Stimulated activated CD4-positive, alpha-beta T cell treated with anti-CD3 and anti-CD28 coated beads, Interleukin-4, amount 100 ng/mL, for 48 hours (primary cell): ENCODE results near the gene SNX19.
"Not testable (repeated sequence)": the region's sequence is repeated elsewhere in the genome, so short reads cannot be mapped to it uniquely, and the experiment has no call there.

Source experiments
- DNase-seq, 2 donors: peaks; one replicate each; pipeline ENCODE4 v3.0.0-alpha.2; 2020; ENCODE audit warnings: low read depth in 2 of 2

Gene SNX19

DNA sequence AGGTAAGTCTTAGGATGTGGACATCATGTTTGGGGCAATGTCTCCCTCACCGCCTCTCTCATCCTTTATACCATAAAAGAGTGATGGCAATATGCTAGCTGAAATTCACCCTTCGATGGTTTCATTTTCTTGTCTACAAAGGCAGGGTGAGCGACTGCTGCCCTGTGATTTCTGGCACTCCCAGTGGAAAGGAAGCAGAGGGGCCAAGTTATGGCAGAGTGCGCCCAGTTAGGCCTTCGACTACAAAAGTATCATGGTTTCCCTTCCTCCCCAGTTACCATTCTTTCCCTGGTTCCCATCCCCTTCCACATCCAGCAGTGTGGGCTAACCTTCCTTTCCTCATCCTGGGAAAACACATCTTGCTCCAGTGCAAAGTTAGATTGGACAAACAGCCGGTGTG, 43.8 kb downstream of the SNX19 start:
- no peak for DNase-seq

DNA sequence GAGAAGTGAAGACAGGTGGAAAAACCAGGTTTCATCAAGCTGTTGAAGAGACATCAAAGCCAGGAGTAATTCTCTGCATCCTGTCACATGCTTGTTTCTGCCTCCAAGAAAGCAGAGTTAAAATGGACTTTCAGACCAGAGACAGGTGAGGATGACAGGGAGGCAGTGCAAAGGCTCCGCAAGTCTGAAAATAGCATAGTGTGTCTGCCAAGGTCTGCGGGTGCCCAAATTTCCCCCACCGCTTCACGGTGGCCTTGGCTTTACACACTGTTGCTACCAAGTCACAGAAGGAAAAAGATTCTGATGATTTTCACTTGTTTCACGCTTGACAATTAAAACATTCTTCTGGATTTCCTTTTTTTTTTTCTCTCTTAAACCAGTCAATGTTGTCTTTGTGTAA, 44.2 kb downstream of the SNX19 start:
- no peak for DNase-seq

- DNase-seq, result no peak
Observed at GRCh38 chr11:130871616-130872015, 44.7 kb downstream of the SNX19 start.

- no peak for DNase-seq
Observed at GRCh38 chr11:130868721-130869390, 47.4 kb downstream of the SNX19 start.

GRCh38 chr11:130868086-130868710, 48.1 kb downstream of the SNX19 start:
- no peak for DNase-seq

DNA sequence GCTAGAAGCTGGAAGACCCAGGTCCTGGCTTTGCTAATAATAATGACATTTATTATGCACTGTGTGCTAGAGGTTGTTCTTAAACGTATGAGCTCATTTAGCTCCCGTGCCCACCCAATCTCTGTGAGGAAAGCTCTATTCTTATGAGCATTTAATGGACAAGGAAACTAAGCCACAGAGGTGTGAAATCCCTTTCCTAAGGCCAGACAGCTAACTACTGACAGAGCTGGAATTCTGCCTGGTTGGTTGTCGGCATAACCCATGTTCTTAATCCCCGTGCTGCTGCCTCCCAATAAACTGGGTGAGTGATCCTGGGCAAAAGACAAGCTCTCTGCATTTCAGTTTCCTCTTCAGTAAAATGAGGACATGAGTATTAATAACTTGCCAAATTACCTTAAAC, 49.4 kb downstream of the SNX19 start:
- DNase-seq, result no peak

DNA sequence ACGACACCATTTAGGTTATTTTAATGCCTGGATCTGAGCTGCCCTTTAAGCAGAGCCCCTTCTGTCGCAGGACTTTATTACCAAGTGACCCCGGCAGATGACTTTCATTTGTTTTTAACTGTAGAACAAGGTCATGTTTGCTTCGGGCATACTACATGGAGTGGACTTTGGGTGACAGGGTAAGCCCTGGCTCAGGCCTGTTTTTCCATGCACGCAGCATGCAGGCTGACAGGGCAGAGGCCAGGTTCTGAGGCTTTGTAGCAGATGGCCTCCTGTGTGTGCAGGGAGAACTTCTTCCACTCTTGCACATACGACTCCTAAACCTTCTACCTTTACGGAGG, 50.5 kb downstream of the SNX19 start:
- DNase-seq, result no peak

GRCh38 chr11:130865091-130865773, 51.0 kb downstream of the SNX19 start:
- DNase-seq, result no peak

DNA sequence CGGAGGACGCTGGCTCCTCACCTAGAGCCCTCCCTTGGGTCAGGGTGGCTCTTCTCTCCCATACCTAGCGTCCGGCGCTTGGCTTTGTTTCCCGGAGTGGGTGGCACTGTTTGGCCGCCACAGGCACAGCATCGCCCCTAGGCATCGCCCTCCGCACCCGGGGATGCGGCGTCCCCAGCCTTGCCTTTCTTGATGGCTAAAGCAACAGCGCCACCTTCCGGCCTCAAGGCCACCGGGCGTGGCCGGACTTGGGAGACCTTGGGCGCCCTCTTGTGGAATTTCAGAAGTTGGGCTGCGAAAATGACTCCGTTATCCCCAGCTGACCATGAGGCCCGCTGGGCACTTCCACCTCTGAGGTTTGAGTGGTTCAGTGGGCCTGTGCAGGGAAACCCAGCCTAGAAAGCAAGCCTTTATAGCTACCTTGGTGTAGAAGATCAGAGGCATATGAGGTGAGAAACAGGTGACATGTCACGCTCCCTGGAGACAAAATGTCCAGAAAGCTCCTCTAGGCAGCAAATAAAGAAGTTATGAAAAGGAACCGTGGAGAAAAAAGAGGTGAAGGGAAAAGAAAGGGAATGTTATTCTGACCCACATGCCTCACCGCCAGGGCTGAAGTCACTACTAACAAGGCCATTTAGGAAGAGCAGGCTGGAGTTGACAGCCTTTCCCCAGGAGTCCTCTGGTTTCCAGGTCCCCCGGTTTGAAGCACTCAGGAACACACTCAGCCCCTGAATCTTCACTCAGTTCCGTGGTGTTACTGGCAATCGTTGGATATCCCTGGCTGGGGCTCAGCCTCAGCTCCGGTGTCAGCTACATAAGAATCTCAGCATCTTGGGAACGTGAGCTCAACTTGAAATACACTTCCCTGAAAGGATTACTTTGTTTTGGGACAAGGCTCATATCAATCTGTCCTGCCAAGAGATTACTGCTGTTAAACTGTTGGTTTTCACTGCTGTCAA, 54.1 kb downstream of the SNX19 start:
- peak; percentile 82 to 87 for DNase-seq

- DNase-seq, result no peak
Observed at GRCh38 chr11:130861283-130861682, 55.0 kb downstream of the SNX19 start.

- no peak for DNase-seq
Observed at GRCh38 chr11:130859886-130860285, 56.4 kb downstream of the SNX19 start.

- no peak for DNase-seq
Observed at GRCh38 chr11:130858215-130858614, 58.1 kb downstream of the SNX19 start.

- not testable (repeated sequence) for DNase-seq
Observed at GRCh38 chr11:130855707-130856106, 60.6 kb downstream of the SNX19 start.

DNA sequence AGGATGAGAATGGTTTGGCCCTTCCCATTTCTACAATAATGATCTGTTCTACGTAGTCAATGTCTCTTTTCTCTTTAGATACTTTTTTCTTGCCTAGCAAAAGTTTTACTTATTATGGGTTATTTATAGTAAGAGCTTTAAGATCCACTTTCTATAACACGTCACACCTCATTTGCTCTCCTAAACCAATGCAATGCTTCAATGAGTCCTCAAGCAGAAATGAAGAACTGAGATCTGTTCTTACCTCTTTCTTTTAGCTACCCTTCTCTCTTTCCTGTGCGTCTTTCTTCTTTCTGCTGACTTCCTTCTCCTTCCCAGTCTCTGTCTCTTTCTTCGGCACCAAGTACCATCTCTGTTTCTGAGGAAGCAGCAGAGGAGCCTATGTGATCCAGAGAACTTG, 61.8 kb downstream of the SNX19 start:
- no peak for DNase-seq

DNA sequence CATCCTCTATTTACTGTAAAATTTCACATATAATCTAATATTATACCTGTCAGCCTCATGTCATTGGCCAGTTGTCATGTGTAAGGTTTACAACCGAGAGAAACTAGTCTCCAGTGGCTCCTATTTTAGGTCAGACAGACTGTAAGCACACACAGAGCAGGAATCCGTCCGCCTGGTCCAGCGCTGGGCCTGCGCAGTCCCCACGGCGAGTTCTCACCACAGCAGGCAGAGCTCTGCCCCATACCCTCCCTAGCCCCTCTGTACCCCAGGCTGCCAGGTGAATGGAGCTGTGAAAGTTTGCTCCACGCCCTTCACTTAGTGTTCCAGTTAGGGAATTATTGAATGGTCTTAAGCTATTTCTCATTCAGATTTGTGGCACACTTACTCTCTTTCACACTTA, 63.7 kb downstream of the SNX19 start:
- no peak for DNase-seq

DNA sequence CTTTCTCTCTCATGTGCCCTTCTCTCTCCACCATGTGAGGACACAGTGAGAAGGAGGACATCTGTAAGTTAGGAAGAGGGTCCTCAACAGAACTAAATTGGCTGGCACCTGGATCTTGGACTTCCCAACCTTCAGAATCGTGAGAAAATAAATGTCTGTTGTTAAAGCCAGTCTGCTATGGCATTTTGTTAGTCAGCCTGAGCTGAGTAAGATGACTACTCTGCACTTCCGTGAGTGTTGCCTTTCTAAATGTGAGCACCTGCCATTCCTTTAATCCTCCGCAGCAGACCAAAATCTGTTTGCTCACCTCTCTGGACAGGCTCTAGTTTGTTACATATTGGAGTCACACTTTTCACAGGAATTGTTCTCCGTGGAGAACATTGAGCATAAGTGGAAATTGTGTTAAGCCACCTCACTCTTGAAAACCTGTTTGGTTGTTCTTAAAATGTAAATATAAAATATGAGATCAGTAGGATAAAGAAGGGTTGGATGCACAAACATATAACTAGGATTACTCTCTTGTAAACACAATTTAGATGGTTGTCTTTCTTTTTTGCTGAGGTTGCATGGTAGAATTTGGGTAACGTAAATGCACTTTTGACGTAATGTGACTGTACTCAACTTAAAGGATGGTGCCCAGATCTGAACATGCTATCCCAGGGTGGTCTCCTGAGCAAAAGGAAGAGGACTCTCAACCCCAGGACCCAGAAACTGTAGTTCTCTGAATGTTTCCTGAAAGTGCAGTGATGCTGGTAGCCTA, 65.9 kb downstream of the SNX19 start:
- no peak for DNase-seq

GRCh38 chr11:130849215-130849568, 67.1 kb downstream of the SNX19 start:
- no peak for DNase-seq

- DNase-seq, result no peak
Observed at GRCh38 chr11:130848361-130849214, 67.7 kb downstream of the SNX19 start.

DNA sequence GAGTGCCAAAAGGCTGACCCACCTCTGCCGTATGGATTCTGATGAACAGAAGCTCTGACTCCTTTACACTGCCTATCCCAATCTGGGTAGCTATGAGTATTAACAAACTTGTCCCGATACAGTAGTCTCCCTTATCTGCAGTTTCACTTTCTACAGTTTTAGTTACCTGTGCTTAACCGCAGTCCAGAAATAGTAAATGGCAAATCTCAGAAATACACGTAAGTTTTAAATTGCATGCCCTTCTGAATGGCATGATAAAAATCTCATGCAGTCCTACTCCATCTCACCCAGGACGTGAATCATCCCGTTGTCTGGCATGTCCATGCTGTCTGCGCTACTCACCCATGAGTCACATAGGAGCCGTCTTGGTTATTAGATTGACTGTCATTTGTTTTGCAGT, 68.8 kb downstream of the SNX19 start:
- DNase-seq, result no peak

DNA sequence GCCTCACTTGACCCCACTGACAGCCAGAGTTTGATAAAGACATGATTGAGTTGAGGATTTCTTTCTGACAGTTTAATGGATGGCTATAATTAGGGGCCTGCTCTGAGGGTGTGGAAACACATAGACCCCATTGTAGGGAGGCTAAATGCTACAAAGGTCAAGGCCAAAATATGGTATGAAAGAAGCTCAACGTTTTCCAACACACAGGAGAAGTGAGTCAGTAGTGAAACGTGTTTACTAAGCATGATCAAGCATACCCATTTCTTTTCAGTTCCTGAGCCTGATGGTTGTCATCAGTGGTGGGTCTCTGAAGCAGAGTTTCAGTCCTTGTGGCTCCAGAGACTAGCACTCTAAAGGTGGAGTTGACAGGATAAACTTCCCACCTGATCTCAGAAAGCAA, 69.7 kb downstream of the SNX19 start:
- no peak for DNase-seq

- no peak for DNase-seq
Observed at GRCh38 chr11:130842001-130842400, 74.3 kb downstream of the SNX19 start.
